Breast epithelium (tissue), 4 donors: ENCODE data around the gene RENBP. TPM values are rescaled to one million over a fixed set of nuclear protein-coding genes. Genes with fewer than 3 reads are reported as not detected.
A peak's percentile ranks its signal among the peaks of the same experiment; 100 is the strongest.

ENCODE experiments used
- DNase-seq, 2 donors: peaks; one replicate each; pipeline ENCODE4 v3.0.0-alpha.2; 2019; ENCODE audit warnings: low spot score in 2 of 2
- H3K27ac ChIP-seq, 2 donors: fragments of 200-600 bp; sonication (generic) in 1 of 2; one replicate each; pipeline ENCODE4 v1.5.1; 2016 to 2019; ENCODE audit warnings: mild to moderate bottlenecking in 1 of 2
- H3K27me3 ChIP-seq, 2 donors: fragments of 200-600 bp; sonication (generic) in 1 of 2; one replicate each; pipeline versions ENCODE4 v1.5.1 to v1.6.0; 2017 to 2019; ENCODE audit warnings: control low read depth in 1 of 2, mild to moderate bottlenecking in 1 of 2
- H3K36me3 ChIP-seq: fragments of 200-600 bp; one replicate; pipeline ENCODE4 v1.5.1; 2019
- H3K4me1 ChIP-seq, 2 donors: fragments of 200-600 bp; sonication (generic); one replicate each; pipeline ENCODE4 v1.5.1; 2016 to 2019; ENCODE audit warnings: control low read depth in 1 of 2
- H3K4me3 ChIP-seq, 3 donors: fragments of 200-600 bp; sonication (generic); 1 replicate in 2 of 3; 2 replicates in 1 of 3; pipeline ENCODE4 v1.5.1; 2016 to 2019; ENCODE audit warnings: mild to moderate bottlenecking in 3 of 3, moderate library complexity in 2 of 3
- H3K9me3 ChIP-seq, 2 donors: fragments of 200-600 bp; sonication (generic) in 1 of 2; one replicate each; pipeline ENCODE4 v1.5.1; 2016 to 2019; ENCODE audit warnings: control low read depth in 1 of 2
- CTCF ChIP-seq, 3 donors: fragments of 450-650 bp; IDR thresholded peaks; one replicate each; pipeline ENCODE4 v1.5.1; 2016 to 2017; ENCODE audit warnings: antibody characterized with exemption in 3 of 3, mild to moderate bottlenecking in 3 of 3, moderate library complexity in 3 of 3
- POLR2A ChIP-seq: fragments of 450-650 bp; IDR thresholded peaks from one replicate; pipeline ENCODE4 v1.6.1; 2016; ENCODE audit warnings: antibody characterized with exemption, mild to moderate bottlenecking, moderate library complexity
- POLR2AphosphoS5 ChIP-seq, 3 donors: sonication (generic); formaldehyde crosslinking; IDR thresholded peaks; one replicate each; pipeline ENCODE4 v1.6.1; 2017; ENCODE audit warnings: antibody characterized with exemption in 3 of 3
- intact Hi-C: fragments of 100-400 bp; cut with DNase I; formaldehyde crosslinking; loops from one replicate; pipeline ENCODE4 v1.15.1; 2023; ENCODE audit warnings: low total_unique reads
- total RNA-seq, 3 donors: library from RNA; depleted of rRNA; stranded (reverse); fragments of >200 nt; gene quantifications; one replicate each; pipeline ENCODE4 v1.1.0, GENCODE V29; 2016

The RENBP gene
- total RNA-seq, 3 donors from 2014 or later: 6.6 to 50.7 (median 6.9) TPM

GRCh38 chrX:153922932-153923857 is 21.2 kb downstream of the RENBP start:
- TF ChIP-seq POLR2AphosphoS5 (IDR thresholded peaks at IDR 0.05) (no peak), CTCF (IDR thresholded peaks at IDR 0.05) (peak in 2 of 3 donors; percentile 29 to 32), POLR2A (no peak)
- H3K36me3 ChIP-seq: no peaks in the 10 kb centered on the region
- peak overlapping the region in 1 of 2 donors; percentile 26 for H3K27ac ChIP-seq
- no peaks in the 10 kb centered on the region for H3K4me1 ChIP-seq
- peak; percentile 72 to 77 for DNase-seq
- no peaks in the 10 kb centered on the region for H3K9me3 ChIP-seq
- H3K4me3 ChIP-seq: no peak overlapping the region
- intact Hi-C loops: no loop called here
- peaks cover 0 to 69% of the 10 kb centered on the region in 2 donors for H3K27me3 ChIP-seq

GRCh38 chrX:153921511-153922446 is 22.7 kb downstream of the RENBP start:
- intact Hi-C loops: no loop called here
- H3K9me3 ChIP-seq: no peaks in the 10 kb centered on the region
- no peak for TF ChIP-seq POLR2AphosphoS5 (IDR thresholded peaks at IDR 0.05)
- no peak for TF ChIP-seq POLR2A
- TF ChIP-seq CTCF (IDR thresholded peaks at IDR 0.05): no peak
- H3K27ac ChIP-seq: peak overlapping the region in 1 of 2 donors; percentile 48
- H3K4me3 ChIP-seq: peak overlapping the region in 2 of 3 donors; percentile 18 to 46
- H3K27me3 ChIP-seq: peaks cover 0 to 65% of the 10 kb centered on the region in 2 donors
- no peak for DNase-seq
- H3K36me3 ChIP-seq: no peaks in the 10 kb centered on the region
- H3K4me1 ChIP-seq: no peaks in the 10 kb centered on the region

- peak overlapping the region in 2 of 3 donors; percentile 18 to 46 for H3K4me3 ChIP-seq
- DNase-seq: no peak
- peak overlapping the region in 1 of 2 donors; percentile 48 for H3K27ac ChIP-seq
- intact Hi-C loops: no loop called here
- no peaks in the 10 kb centered on the region for H3K4me1 ChIP-seq
- peaks cover 0 to 71% of the 10 kb centered on the region in 2 donors for H3K27me3 ChIP-seq
- no peak for TF ChIP-seq POLR2A
- no peak for TF ChIP-seq POLR2AphosphoS5 (IDR thresholded peaks at IDR 0.05)
- TF ChIP-seq CTCF (IDR thresholded peaks at IDR 0.05): no peak
- H3K36me3 ChIP-seq: no peaks in the 10 kb centered on the region
- H3K9me3 ChIP-seq: no peaks in the 10 kb centered on the region
Measured at GRCh38 chrX:153921070-153921469, 23.4 kb downstream of the RENBP start.

GRCh38 chrX:153920546-153920945 is 23.9 kb downstream of the RENBP start:
- DNase-seq: no peak
- intact Hi-C loops: no loop called here
- H3K36me3 ChIP-seq: no peaks in the 10 kb centered on the region
- no peak overlapping the region for H3K4me3 ChIP-seq
- TF ChIP-seq POLR2A (no peak), POLR2AphosphoS5 (IDR thresholded peaks at IDR 0.05) (no peak), CTCF (IDR thresholded peaks at IDR 0.05) (no peak)
- H3K27me3 ChIP-seq: peaks cover 0 to 76% of the 10 kb centered on the region in 2 donors
- H3K4me1 ChIP-seq: no peaks in the 10 kb centered on the region
- H3K27ac ChIP-seq: no peak overlapping the region
- H3K9me3 ChIP-seq: no peaks in the 10 kb centered on the region
